GM19395 (cell line): ENCODE data around the gene SEC14L5.
"Not testable (repeated sequence)": the region's sequence is repeated elsewhere in the genome, so short reads cannot be mapped to it uniquely, and the experiment has no call there.

Experiments
- ATAC-seq: cut with Tn5 transposase; IDR thresholded peaks from one replicate; pipeline ENCODE4 v1.9.1; 2021; ENCODE audit warnings: mild to moderate bottlenecking, moderate library complexity; ENCODE audit not compliant: unreplicated experiment

Gene SEC14L5

DNA sequence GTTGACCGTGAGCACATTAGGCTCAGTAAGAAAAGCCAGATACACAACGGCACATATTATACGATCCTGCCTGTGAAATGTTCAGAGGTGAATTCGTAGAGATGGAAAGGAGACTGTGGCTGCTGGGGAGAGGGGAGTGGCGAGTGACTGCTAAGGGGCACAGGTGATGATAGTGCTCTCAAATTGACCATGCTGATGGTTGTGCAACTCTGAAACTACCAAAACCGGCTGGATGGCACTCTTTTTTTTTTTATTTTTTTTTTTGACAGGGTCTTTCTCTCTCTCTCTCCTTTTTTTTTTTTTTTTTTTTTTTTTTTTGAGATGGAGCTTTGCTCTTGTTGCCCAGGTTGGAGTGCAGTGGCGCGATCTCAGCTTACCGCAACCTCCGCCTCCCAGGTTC, 8.1 kb upstream of the SEC14L5 start:
- no peak for ATAC-seq

- ATAC-seq = not testable (repeated sequence)
Observed at GRCh38 chr16:4951583-4951982, 6.5 kb upstream of the SEC14L5 start.

DNA sequence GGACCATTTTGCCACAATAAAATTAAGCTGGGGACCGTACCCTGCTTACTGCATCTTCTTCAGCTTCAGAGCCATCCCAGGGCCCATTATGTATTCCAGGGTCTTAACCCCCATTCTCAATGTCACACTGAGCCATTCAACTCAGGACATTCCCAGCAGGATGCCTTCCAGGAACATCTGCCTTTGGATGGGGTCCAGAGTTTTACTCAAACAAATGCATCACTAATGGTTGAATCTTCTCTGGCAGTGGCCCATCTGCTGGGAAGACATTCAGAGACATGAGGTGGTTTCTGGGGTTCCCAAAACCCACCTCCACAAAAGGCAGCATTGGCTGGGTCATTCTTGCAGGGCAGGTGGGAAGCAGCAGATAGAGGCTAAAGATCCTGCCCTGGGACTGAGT, 3.4 kb upstream of the SEC14L5 start:
- ATAC-seq = no peak

- no peak for ATAC-seq
Observed at GRCh38 chr16:4957420-4957719, 760 bp upstream of the SEC14L5 start.

DNA sequence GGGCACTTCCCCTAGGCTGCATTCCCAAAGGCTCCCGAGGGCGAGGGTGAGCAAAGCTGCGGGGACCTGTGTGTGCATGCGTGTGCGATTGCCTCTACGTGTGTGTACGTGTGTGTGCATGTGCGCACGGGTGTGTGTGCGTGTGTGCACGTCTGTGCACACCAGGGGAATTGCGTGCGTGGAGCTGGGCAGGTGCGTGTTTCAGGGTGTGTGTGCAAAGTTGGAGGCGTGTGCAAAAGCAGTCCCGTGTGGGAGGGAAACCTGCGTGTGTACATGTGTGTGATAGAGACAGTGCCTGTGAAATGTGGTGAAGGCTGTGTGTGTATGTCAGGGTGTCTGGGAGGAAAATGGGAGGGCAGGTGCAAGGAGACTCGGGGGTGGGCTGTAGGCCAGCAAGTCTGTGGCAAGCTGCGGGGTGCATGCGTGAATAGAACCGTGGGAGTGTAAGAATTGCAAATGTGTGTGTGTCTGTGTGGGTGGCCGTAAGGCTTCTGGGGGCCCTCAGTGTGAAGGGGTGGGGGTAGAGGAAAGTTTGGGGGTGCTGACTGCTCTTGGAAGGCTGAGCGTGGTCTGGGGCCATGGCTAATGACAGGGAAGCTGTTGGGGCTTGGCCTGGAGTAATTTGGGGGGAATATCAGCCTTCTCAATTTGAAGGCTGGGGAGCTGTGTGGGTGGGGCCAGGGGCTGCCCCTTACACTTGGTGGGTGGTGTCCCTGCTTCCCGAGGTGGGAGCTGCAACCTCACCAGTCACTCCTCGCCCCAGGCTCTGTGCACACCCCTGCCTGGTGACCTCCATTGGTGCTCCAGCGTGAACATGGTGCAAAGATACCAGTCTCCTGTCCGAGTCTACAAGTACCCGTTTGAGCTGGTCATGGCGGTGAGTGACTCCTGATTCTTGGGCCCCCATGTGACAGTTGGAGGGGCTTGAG, 644 bp downstream of the SEC14L5 start:
- ATAC-seq = no peak

- no peak for ATAC-seq
Observed at GRCh38 chr16:4960579-4960978, 2.4 kb downstream of the SEC14L5 start.

DNA sequence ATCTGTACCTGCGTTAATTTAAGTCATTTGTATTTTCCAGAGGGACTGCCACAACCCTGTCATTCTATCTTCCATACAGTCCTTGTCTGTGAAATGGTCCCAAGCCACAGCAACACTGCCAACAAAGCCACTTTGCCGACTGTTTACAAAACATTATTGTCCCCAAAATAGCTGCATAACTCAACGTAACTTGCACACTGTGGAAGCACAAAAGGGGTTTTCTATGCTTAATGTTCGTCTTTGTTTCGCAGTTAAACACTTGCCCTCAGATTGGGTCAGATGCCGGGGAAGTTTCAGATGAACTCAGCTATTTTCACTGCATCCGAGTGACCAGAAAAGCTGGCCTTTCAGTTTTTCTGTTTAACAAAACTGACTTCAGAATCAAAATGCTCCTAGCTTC, 4.6 kb downstream of the SEC14L5 start:
- ATAC-seq = no peak

DNA sequence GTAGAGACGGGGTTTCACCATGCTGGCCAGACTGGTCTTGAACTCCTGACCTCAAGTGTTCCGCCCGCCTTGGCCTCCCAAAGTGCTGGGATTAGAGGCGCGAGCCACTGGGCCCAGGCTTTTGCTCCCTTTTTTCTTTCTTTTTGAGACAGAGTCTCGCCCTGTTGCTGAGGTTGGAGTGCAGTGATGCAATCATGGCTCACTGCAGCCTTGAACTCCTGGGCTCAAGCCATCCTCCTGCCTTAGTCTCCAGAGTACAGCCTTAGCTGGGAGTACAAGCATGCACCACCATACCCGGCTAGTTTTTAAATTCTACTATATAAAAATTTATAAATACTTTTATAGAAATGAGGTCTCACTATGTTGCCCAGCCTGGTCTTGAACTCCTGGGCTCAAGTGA, 5.4 kb downstream of the SEC14L5 start:
- ATAC-seq = not testable (repeated sequence)

DNA sequence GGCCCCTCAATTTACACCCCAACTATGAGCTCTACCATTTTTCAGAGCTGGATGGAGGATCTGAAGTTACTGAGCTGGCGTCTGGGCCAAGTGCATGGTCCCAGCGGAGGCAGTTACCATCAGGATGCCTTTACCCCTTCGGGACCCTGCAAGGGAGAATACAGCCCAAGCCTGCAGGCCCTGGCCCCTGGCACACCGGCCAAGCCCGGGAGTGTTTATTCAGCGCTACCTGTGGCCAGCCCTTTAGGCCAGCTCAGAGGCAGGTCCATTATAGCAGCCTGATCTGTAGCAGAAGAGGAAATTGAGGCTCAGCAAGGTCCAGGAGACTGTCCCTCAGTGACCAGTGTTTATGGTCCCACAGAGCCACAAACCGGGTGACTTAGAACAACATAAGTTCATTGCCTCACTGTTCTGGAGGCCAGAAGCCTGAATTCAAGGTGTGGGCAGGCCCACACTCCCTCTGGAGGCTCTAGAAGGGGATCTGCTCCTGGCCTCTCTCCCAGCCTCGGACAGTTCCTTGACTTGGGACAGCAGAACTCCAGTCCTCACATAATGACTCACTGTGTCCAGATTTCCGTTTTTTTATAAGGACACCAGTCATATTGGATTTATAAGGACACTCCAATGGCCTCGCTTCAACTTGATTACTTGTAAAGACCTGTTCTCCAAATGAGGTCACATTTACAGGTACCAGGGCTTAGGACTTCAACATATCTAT, 8.8 kb downstream of the SEC14L5 start:
- ATAC-seq = no peak

DNA sequence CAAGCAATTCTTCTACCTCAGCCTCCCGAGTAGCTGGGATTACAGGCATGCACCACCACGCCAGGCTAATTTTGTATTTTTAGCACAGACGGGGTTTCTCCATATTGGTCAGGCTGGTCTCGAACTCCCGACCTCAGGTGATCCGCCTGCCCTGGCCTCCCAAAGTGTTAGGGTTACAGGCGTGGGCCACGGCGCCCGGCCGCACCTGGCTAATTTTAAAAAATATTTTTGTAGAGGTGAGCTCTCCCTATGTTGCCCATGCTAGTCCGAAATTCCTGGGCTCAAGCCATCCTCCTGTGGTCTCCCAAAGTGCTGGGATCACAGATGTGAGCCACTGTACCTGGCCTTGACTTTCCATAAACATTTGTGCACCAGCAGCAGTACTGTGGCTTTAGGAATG, 10.1 kb downstream of the SEC14L5 start:
- not testable (repeated sequence) for ATAC-seq

DNA sequence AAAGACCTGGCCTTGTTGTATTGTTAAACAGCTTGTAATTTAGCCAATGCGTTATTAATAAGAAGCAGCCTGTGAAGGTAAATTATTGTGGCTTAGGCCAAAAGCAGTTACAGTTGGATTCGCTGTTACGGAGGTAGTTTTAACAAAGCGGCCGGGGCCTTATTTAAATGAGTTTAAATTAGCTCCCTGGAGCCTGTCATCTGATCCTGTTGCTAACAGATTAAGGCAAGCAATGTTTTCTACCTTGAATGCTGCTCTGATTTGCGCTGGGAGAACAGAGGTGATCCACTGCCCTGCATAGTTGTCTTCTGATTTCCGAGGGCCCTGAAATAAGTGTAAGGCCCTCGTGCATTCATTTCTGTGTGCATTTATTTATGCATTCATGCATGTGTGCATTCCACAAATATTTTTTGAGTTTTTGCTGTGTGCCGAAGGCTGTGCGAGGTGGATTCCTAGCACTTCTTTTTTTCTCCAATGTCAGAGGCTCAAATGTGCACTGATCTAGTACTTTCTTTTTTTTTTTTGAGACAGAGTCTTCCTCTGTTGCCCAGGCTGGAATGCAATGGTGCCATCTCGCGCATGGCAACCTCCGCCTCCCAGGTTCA, 10.9 kb downstream of the SEC14L5 start:
- ATAC-seq = no peak

DNA sequence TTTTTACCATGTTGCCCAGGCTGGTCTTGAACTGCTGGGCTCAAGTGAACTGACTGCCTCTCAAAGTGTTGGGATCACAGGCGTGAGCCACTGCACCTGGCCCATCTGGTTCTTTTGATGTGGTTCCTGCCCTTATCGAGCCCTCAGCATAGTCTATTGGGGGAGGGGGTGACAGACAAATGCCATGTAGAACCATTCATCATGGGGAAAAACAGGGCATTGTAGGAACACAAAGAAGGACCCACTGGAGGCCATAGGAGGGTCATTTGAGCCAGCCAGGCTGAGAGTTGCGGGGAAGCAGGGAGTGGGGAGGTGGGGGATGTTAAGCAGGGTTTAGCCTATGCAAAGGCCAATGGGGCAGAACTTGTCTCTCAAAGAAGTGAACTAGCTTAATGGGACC, 11.9 kb downstream of the SEC14L5 start:
- no peak for ATAC-seq

DNA sequence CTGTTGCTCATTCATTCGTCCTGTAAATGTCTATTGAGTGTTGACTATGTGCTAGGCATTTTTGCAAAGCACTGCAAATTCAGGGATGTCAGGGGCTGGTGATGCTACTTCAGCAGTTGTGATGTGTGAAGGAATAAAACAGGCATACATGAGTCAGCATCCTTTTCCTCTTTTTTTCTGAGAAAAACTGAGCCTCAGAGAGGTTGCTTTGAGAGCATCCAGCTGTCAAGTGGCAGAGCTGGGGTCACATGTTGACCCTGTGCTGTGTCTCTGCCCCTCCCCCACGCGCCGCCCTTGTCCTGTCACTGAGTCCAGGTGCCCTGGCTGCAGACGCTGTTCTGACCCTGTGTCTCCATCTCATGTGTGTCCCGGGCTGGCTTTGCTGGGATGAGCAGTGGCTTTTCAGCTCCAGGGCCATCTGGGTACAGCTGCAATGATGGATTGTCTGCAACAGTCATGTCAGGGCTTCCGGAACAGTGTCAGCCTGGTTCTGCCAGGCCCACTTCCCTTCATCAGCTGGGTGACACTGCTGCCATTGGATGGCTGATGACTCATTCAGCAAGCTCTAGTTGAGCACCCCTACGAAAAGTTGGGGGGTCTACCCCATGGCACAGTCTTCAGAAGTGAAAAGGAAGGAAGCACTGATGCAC, 14.9 kb downstream of the SEC14L5 start:
- no peak for ATAC-seq

DNA sequence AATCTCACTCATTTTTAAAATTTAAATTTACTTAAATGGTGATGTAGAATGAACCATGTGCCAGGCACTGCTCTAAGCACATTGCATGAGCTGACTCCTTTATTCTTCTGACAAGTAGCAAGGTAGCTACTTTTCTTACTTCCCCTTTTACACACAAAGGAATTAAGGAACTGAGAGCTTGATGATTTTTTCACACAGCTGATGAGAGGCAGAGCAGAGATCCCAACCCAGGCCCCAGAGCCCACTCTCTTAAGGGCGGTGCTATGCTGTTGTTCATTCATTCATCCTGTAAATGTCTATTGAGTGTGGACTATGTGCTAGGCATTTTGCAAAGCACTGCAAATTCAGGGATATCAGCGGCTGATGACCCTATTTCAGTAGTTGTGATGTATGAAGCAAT, 17.9 kb downstream of the SEC14L5 start:
- ATAC-seq = peak; percentile 99

GRCh38 chr16:4976611-4977145, 18.5 kb downstream of the SEC14L5 start:
- ATAC-seq = no peak

DNA sequence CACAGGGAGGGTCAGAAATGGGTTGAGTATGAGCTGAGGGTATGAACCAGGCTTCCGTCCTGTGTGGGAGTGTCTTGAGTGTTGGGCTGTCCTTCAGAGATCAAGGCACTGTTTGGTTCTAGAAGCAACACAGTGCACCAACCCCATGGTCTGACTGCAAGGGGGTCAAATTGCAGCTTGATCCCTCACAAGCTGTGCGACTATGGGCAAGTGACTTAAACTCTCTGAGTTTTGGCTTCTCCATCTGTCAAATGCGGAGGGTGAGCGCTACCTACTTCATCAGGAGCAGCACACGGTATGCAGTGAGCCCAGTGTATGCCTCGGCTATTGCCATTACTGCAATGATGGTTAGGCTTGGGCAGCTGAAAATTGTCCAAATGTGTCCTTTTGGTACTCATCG, 21.0 kb downstream of the SEC14L5 start:
- no peak for ATAC-seq

- no peak for ATAC-seq
Observed at GRCh38 chr16:4979736-4980660, 21.9 kb downstream of the SEC14L5 start.

GRCh38 chr16:4980691-4981090, 22.6 kb downstream of the SEC14L5 start:
- ATAC-seq = no peak

- ATAC-seq = no peak
Observed at GRCh38 chr16:4981473-4981872, 23.3 kb downstream of the SEC14L5 start.
